HepG2 (cell line): ENCODE data around the gene CIAPIN1.

Experiments used
- ELF4 ChIP-seq: sonication (generic); formaldehyde crosslinking; IDR thresholded peaks from 2 replicates; pipeline ENCODE4 v1.5.0; 2020; ENCODE audit warnings: missing genetic modification reagents, mild to moderate bottlenecking, moderate library complexity, borderline replicate concordance
- JUND ChIP-seq: sonication (generic); formaldehyde crosslinking; IDR thresholded peaks from 2 replicates; pipeline ENCODE4 v1.8.0; 2022; ENCODE audit warnings: mild to moderate bottlenecking, missing genetic modification reagents
- MXI1 ChIP-seq: IDR thresholded peaks from 3 replicates; pipeline ENCODE4 v1.6.1; 2012; ENCODE audit warnings: low read depth, low read length, inconsistent platforms, borderline replicate concordance
- POLR2A ChIP-seq, 2 experiments: IDR thresholded peaks; 2 replicates each; pipeline ENCODE4 v1.6.1; 2011; ENCODE audit warnings: low read depth in 2 of 2, low read length in 2 of 2, mild to moderate bottlenecking in 1 of 2, moderate library complexity in 1 of 2; ENCODE audit not compliant: insufficient read depth in 1 of 2
- POLR2AphosphoS5 ChIP-seq: IDR thresholded peaks from 2 replicates; pipeline ENCODE4 v1.6.1; 2012; ENCODE audit warnings: low read depth, low read length
- ZNF530 ChIP-seq: sonication (generic); formaldehyde crosslinking; IDR thresholded peaks from 2 replicates; pipeline ENCODE4 v1.5.0; 2020; ENCODE audit warnings: low read depth, mild to moderate bottlenecking, missing genetic modification reagents
- ZNF816 ChIP-seq: sonication (generic); formaldehyde crosslinking; IDR thresholded peaks from 2 replicates; pipeline ENCODE4 v1.8.0; 2022; ENCODE audit warnings: missing genetic modification reagents, mild to moderate bottlenecking, borderline replicate concordance

GRCh38 chr16:57479205-57479975, 32.2 kb upstream of the CIAPIN1 start:
- TF ChIP-seq POLR2A (IDR thresholded peaks at IDR 0.05; ENCODE audit: insufficient read depth in 1 of 2, low read depth in 2 of 2, low read length in 2 of 2) = no peak
- TF ChIP-seq MXI1 = no peak
- no peak for TF ChIP-seq ZNF530 (CRISPR knock-in tag)
- TF ChIP-seq POLR2AphosphoS5 = no peak
- no peak for TF ChIP-seq ELF4 (CRISPR knock-in tag)
- TF ChIP-seq JUND (CRISPR knock-in tag) = no peak
- TF ChIP-seq ZNF816 (CRISPR knock-in tag) = no peak
